Astrocyte (in vitro differentiated cells and primary cell): ENCODE results near the gene DUSP16.

ENCODE experiments used
- EZH2 ChIP-seq: IDR thresholded peaks from 2 replicates; pipeline ENCODE4 v1.6.1; 2012; ENCODE audit warnings: mild to moderate bottlenecking, low read length, inconsistent platforms; ENCODE audit not compliant: insufficient read depth
- TF ChIP-seq, protein P1 (sequence below): IDR thresholded peaks from 2 replicates; pipeline ENCODE4 v1.5.1; 2011; ENCODE audit warnings: low read depth, mild to moderate bottlenecking, inconsistent platforms, low read length, moderate library complexity; ENCODE audit not compliant: insufficient read depth

GRCh38 chr12:12582895-12583303 lies 20.2 kb upstream of the DUSP16 start:
- TF ChIP-seq, protein P1, sequence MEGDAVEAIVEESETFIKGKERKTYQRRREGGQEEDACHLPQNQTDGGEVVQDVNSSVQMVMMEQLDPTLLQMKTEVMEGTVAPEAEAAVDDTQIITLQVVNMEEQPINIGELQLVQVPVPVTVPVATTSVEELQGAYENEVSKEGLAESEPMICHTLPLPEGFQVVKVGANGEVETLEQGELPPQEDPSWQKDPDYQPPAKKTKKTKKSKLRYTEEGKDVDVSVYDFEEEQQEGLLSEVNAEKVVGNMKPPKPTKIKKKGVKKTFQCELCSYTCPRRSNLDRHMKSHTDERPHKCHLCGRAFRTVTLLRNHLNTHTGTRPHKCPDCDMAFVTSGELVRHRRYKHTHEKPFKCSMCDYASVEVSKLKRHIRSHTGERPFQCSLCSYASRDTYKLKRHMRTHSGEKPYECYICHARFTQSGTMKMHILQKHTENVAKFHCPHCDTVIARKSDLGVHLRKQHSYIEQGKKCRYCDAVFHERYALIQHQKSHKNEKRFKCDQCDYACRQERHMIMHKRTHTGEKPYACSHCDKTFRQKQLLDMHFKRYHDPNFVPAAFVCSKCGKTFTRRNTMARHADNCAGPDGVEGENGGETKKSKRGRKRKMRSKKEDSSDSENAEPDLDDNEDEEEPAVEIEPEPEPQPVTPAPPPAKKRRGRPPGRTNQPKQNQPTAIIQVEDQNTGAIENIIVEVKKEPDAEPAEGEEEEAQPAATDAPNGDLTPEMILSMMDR: no peak
- TF ChIP-seq EZH2: no peak
